ENCODE results near the gene OR52B6. TPM values are rescaled to one million over a fixed set of nuclear protein-coding genes. Genes with fewer than 3 reads are reported as not detected.
"Not testable (repeated sequence)": the region's sequence is repeated elsewhere in the genome, so short reads cannot be mapped to it uniquely, and the experiment has no call there.

OR52B6 gene
- total RNA-seq, 6 experiments from 2014 or later, result not detected

DNA sequence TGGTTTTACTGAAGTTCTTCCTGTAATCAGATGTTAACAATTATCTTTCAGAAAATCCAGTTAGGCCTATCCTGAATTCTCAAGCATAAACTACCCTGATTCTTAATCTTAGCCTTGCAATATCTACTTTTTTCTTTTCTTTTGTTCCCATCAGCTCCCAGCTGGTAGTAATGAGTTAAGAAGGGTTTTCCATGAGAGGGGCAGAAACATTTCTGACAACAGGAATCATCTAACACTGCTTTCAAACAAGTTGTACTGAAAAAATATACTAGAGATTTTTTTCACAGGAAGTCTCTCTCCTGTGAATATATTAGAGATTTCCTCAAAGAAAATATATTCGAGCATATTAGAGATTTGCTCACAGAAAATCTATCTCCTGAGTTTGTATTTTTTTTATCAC, 12.5 kb downstream of the OR52B6 start:
- peaks cover 9% of the 10 kb centered on the region for H3K36me3 Mint-ChIP-seq (ENCODE audit: low read depth)
- H3K27me3 Mint-ChIP-seq (ENCODE audit: insufficient read depth), result peaks cover 3% of the 10 kb centered on the region
- H3K9me3 Mint-ChIP-seq, result no peaks in the 10 kb centered on the region
- no peak for DNase-seq
- TF ChIP-seq, protein P1, sequence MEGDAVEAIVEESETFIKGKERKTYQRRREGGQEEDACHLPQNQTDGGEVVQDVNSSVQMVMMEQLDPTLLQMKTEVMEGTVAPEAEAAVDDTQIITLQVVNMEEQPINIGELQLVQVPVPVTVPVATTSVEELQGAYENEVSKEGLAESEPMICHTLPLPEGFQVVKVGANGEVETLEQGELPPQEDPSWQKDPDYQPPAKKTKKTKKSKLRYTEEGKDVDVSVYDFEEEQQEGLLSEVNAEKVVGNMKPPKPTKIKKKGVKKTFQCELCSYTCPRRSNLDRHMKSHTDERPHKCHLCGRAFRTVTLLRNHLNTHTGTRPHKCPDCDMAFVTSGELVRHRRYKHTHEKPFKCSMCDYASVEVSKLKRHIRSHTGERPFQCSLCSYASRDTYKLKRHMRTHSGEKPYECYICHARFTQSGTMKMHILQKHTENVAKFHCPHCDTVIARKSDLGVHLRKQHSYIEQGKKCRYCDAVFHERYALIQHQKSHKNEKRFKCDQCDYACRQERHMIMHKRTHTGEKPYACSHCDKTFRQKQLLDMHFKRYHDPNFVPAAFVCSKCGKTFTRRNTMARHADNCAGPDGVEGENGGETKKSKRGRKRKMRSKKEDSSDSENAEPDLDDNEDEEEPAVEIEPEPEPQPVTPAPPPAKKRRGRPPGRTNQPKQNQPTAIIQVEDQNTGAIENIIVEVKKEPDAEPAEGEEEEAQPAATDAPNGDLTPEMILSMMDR (IDR thresholded peaks at IDR 0.05), result no peak
- H3K4me3 Mint-ChIP-seq, result no peak overlapping the region
- peaks cover 28% of the 10 kb centered on the region for H3K4me1 Mint-ChIP-seq (ENCODE audit: low read depth)
- peak overlapping the region; percentile 31; the same call in 1 of the 2 replicates for H3K27ac Mint-ChIP-seq

DNA sequence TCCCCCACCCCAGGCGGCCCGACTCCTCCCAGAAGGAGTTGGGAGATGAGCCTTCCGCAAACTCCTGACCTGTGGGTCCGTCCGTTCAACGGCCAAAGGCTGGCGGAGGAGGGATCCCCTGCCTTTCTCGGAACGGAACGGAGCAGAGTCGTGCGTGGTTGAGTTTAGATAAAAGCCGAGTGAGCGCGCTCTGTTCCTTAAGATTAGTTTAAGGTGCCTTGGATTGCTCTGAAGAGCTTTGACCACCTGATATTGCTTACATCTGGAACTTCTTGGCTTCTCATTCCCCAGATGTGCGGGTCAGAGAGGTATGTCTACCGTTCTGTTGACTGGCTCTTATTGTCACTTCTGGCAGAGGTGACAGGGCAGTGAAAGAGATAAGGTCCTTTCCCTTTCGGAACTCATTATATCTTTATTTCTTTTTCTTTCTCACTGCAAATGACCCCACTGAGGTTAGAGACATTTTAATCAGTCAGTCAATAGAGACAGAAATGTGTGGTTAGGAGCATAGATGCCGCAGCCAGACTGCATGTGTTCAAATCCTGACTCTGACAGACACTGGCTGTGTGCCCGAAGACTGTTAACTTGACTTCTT, 16.0 kb downstream of the OR52B6 start, which contains the start of gene TRIM6:
TRIM6 (plus strand) TSS at position 31 of the 595 bp plus-strand sequence; CDS start at position 292, 261 bp downstream.
- Mint-ChIP-seq H3K4me3 (peak within 1 kb of the TSS; percentile 93), H3K36me3 (ENCODE audit: low read depth) (no peaks in the 10 kb centered on the region), H3K9me3 (no peaks in the 10 kb centered on the region), H3K27ac (peak within 1 kb of the TSS; percentile 86), H3K4me1 (ENCODE audit: low read depth) (peaks cover 34% of the 10 kb centered on the region), H3K27me3 (ENCODE audit: insufficient read depth) (peaks cover 3% of the 10 kb centered on the region)
- TF ChIP-seq, protein P1 (IDR thresholded peaks at IDR 0.05), result no peak
- peak; percentile 40 for DNase-seq

DNA sequence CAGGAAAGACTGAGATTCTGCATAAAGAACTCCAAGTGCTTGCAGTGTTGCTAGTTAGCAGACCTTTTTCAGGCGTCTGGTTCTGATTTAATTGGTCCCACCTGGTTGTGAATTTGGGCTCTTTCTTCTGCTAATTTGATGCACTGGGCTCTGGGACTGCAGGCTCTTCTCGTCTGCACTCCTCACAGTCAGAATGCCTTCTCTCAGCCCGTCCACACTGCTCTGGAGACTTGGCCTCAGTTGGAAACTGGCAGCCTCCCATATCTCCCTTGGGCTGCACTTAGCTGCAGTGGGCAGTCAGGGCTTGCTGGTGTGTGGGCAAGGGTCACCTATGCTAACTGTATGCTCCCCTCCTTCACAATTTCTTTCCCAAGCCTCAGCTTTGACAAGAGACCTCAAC, 17.3 kb downstream of the OR52B6 start:
- Mint-ChIP-seq H3K4me3 (peak overlapping the region; percentile 93), H3K27ac (peak overlapping the region; percentile 30)

DNA sequence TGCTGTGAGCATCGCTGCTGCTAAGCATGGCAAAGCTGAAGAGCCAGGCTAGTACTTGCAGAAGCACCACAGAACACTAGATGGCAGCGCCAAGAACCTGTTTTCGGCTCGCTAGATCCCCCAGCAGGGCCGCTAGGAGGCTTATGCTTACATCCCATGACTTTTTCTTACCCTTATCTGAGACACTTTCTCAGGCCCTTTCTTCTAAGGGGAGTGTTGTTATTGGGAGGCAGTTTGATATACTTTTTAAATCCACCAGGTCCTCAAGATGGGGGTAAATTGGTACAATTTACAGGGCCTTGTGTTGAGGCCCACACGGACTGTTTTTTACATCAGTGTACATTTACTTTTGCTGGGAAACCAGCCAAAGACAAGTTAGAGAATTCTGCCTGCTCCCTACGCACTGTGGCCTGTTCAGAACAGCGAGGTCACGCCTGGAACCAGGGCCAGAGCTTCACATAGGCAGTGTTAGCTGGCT, 19.7 kb downstream of the OR52B6 start:
- H3K36me3 Mint-ChIP-seq (ENCODE audit: low read depth), result no peaks in the 10 kb centered on the region
- TF ChIP-seq, protein P1 (IDR thresholded peaks at IDR 0.05), result peak; percentile 75
- peak; percentile 25 for DNase-seq
- no peak overlapping the region for H3K27ac Mint-ChIP-seq
- no peaks in the 10 kb centered on the region for H3K9me3 Mint-ChIP-seq
- peaks cover 3% of the 10 kb centered on the region for H3K27me3 Mint-ChIP-seq (ENCODE audit: insufficient read depth)
- peaks cover 67% of the 10 kb centered on the region for H3K4me1 Mint-ChIP-seq (ENCODE audit: low read depth)
- H3K4me3 Mint-ChIP-seq, result no peak overlapping the region

More for the DNA sequence above, 17.3 kb downstream of the OR52B6 start:
- H3K36me3 Mint-ChIP-seq (ENCODE audit: low read depth), result no peaks in the 10 kb centered on the region
- H3K9me3 Mint-ChIP-seq, result no peaks in the 10 kb centered on the region
- DNase-seq, result no peak
- H3K27me3 Mint-ChIP-seq (ENCODE audit: insufficient read depth), result peaks cover 3% of the 10 kb centered on the region
- peaks cover 47% of the 10 kb centered on the region for H3K4me1 Mint-ChIP-seq (ENCODE audit: low read depth)
- TF ChIP-seq, protein P1 (IDR thresholded peaks at IDR 0.05), result no peak

DNA sequence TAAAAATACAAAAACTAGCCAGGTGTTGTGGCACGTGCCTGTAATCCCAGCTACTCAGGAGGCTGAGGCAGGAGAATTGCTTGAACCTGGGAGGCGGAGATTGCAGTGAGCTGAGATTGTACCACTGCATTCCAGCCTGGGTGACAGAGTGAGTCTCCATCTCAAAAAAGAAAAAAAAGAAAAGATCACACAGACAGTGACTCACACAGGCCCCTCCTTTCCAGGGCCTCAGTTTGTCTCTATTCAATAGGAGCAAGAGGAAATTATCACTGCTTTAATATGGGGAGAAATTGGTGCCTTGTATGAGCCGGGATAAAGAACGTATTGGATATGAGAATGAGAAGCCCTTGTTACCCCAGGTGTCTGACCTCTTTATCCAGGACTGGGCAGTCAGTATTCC, 22.1 kb downstream of the OR52B6 start:
- H3K36me3 Mint-ChIP-seq (ENCODE audit: low read depth); H3K4me3 Mint-ChIP-seq; H3K9me3 Mint-ChIP-seq; H3K27me3 Mint-ChIP-seq (ENCODE audit: insufficient read depth): not testable (repeated sequence)
- H3K27ac Mint-ChIP-seq, result peak overlapping the region; percentile 7; the same call in 1 of the 2 replicates
- DNase-seq, result peak; percentile 15
- H3K4me1 Mint-ChIP-seq (ENCODE audit: low read depth), result peaks cover 62% of the 10 kb centered on the region

DNA sequence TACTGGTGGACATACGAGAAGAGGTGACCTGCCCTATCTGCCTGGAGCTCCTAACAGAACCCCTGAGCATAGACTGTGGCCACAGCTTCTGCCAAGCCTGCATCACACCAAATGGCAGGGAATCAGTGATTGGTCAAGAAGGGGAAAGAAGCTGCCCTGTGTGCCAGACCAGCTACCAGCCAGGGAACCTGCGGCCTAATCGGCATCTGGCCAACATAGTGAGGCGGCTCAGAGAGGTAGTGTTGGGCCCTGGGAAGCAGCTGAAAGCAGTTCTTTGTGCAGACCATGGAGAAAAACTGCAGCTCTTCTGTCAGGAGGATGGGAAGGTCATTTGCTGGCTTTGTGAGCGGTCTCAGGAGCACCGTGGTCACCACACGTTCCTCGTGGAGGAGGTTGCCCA, 22.6 kb downstream of the OR52B6 start:
- TF ChIP-seq, protein P1 (IDR thresholded peaks at IDR 0.05), result no peak
- Mint-ChIP-seq H3K4me3 (no peak overlapping the region), H3K27ac (peak overlapping the region; percentile 7; the same call in 1 of the 2 replicates), H3K36me3 (ENCODE audit: low read depth) (no peaks in the 10 kb centered on the region), H3K27me3 (ENCODE audit: insufficient read depth) (no peaks in the 10 kb centered on the region; the same call in 1 of the 2 replicates), H3K4me1 (ENCODE audit: low read depth) (peaks cover 57% of the 10 kb centered on the region), H3K9me3 (no peaks in the 10 kb centered on the region)
- no peak for DNase-seq
